ENCODE data around the gene AKT3.

AKT3 gene

GRCh38 chr1:243523766-243524165, 326.3 kb downstream of the AKT3 start:
- Histone ChIP-seq H4K20me1 (ENCODE audit: insufficient read depth, low read length, poor library complexity, severe bottlenecking) (no peaks in the 10 kb centered on the region), H2AFZ (ENCODE audit: low read length) (peak overlapping the region; percentile 51; the same call in 1 of the 2 replicates), H3K36me3 (ENCODE audit: insufficient read depth, low read length) (no peaks in the 10 kb centered on the region), H3K9me3 (ENCODE audit: insufficient read depth, low read depth, low read length) (no peaks in the 10 kb centered on the region), H3K4me3 (ENCODE audit: low read length, poor library complexity, severe bottlenecking) (no peak overlapping the region), H3K9me2 (replicated peaks; ENCODE audit: low read depth, low read length) (no peaks in the 10 kb centered on the region), H3K79me2 (ENCODE audit: insufficient read depth, low read length) (no peaks in the 10 kb centered on the region), H3K9ac (ENCODE audit: low read depth, low read length, poor library complexity, severe bottlenecking) (no peak overlapping the region), H3K27me3 (ENCODE audit: insufficient read depth, low read length, poor library complexity, severe bottlenecking) (no peaks in the 10 kb centered on the region), H3K4me1 (ENCODE audit: insufficient read depth, low read length, poor library complexity, severe bottlenecking) (peaks cover 6% of the 10 kb centered on the region), H3F3A (ENCODE audit: low read depth) (no peaks in the 10 kb centered on the region; the same call in 1 of the 2 replicates), H3K4me2 (ENCODE audit: low read depth, low read length, poor library complexity, severe bottlenecking) (no peak overlapping the region)
- TF ChIP-seq EZH2phosphoT487 (IDR thresholded peaks at IDR 0.05; ENCODE audit: borderline replicate concordance), result no peak

GRCh38 chr1:243520831-243521230, 329.2 kb downstream of the AKT3 start:
- Histone ChIP-seq H2AFZ (ENCODE audit: low read length) (no peak overlapping the region), H3K9ac (ENCODE audit: low read depth, low read length, poor library complexity, severe bottlenecking) (no peak overlapping the region), H3K4me2 (ENCODE audit: low read depth, low read length, poor library complexity, severe bottlenecking) (no peak overlapping the region), H3K36me3 (ENCODE audit: insufficient read depth, low read length) (no peaks in the 10 kb centered on the region), H3K4me1 (ENCODE audit: insufficient read depth, low read length, poor library complexity, severe bottlenecking) (peaks cover 6% of the 10 kb centered on the region), H3F3A (ENCODE audit: low read depth) (no peaks in the 10 kb centered on the region), H4K20me1 (ENCODE audit: insufficient read depth, low read length, poor library complexity, severe bottlenecking) (no peaks in the 10 kb centered on the region), H3K4me3 (ENCODE audit: low read length, poor library complexity, severe bottlenecking) (no peak overlapping the region), H3K9me3 (ENCODE audit: insufficient read depth, low read depth, low read length) (no peaks in the 10 kb centered on the region; the same call in 1 of the 2 replicates), H3K79me2 (ENCODE audit: insufficient read depth, low read length) (no peaks in the 10 kb centered on the region), H3K9me2 (replicated peaks; ENCODE audit: low read depth, low read length) (no peaks in the 10 kb centered on the region), H3K27me3 (ENCODE audit: insufficient read depth, low read length, poor library complexity, severe bottlenecking) (no peaks in the 10 kb centered on the region)
- TF ChIP-seq, protein P1, sequence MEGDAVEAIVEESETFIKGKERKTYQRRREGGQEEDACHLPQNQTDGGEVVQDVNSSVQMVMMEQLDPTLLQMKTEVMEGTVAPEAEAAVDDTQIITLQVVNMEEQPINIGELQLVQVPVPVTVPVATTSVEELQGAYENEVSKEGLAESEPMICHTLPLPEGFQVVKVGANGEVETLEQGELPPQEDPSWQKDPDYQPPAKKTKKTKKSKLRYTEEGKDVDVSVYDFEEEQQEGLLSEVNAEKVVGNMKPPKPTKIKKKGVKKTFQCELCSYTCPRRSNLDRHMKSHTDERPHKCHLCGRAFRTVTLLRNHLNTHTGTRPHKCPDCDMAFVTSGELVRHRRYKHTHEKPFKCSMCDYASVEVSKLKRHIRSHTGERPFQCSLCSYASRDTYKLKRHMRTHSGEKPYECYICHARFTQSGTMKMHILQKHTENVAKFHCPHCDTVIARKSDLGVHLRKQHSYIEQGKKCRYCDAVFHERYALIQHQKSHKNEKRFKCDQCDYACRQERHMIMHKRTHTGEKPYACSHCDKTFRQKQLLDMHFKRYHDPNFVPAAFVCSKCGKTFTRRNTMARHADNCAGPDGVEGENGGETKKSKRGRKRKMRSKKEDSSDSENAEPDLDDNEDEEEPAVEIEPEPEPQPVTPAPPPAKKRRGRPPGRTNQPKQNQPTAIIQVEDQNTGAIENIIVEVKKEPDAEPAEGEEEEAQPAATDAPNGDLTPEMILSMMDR (conservative IDR thresholded peaks at IDR 0.05; ENCODE audit: low read length), result no peak
- no peak for TF ChIP-seq EZH2phosphoT487 (IDR thresholded peaks at IDR 0.05; ENCODE audit: borderline replicate concordance)

DNA sequence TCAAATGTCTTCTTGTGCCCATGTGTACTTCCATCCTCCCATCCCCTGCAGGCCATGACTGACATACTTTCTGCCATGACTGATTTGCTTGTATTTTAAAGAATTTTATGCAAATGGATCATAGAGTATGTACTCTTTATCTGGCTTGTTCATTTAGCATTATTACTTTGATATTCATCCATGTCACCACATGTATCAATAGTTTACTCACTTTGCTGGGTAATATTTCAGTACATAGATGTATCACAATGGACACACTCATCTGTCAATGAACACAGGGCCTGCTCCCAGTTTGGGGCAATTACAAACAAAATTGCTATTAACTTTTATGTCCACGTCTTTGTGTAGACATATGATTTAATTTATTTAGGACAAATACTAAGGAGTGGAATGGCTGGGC, 335.1 kb downstream of the AKT3 start:
- Histone ChIP-seq H4K20me1 (ENCODE audit: insufficient read depth, low read length, poor library complexity, severe bottlenecking) (no peaks in the 10 kb centered on the region), H3K4me1 (ENCODE audit: insufficient read depth, low read length, poor library complexity, severe bottlenecking) (no peaks in the 10 kb centered on the region), H3K9ac (ENCODE audit: low read depth, low read length, poor library complexity, severe bottlenecking) (no peak overlapping the region), H3K36me3 (ENCODE audit: insufficient read depth, low read length) (no peaks in the 10 kb centered on the region), H3K4me3 (ENCODE audit: low read length, poor library complexity, severe bottlenecking) (no peak overlapping the region), H2AFZ (ENCODE audit: low read length) (no peak overlapping the region), H3K9me2 (replicated peaks; ENCODE audit: low read depth, low read length) (no peaks in the 10 kb centered on the region), H3F3A (ENCODE audit: low read depth) (no peaks in the 10 kb centered on the region), H3K27me3 (ENCODE audit: insufficient read depth, low read length, poor library complexity, severe bottlenecking) (no peaks in the 10 kb centered on the region), H3K9me3 (ENCODE audit: insufficient read depth, low read depth, low read length) (no peaks in the 10 kb centered on the region; the same call in 1 of the 2 replicates), H3K4me2 (ENCODE audit: low read depth, low read length, poor library complexity, severe bottlenecking) (no peak overlapping the region), H3K79me2 (ENCODE audit: insufficient read depth, low read length) (no peaks in the 10 kb centered on the region)
- TF ChIP-seq, protein P1 (conservative IDR thresholded peaks at IDR 0.05; ENCODE audit: low read length), result no peak
- no peak for TF ChIP-seq EZH2phosphoT487 (IDR thresholded peaks at IDR 0.05; ENCODE audit: borderline replicate concordance)
